SK-N-MC (cell line): ENCODE results near the gene NCOA3.
"Not testable (repeated sequence)": the region's sequence is repeated elsewhere in the genome, so short reads cannot be mapped to it uniquely, and the experiment has no call there.

Experiments used
- EZH2 ChIP-seq: fragments of 200-600 bp; sonication (generic); IDR thresholded peaks from one replicate; pipeline ENCODE4 v1.6.1; 2017; ENCODE audit warnings: antibody characterized with exemption
- FOXP2 ChIP-seq: optimal IDR thresholded peaks from 2 replicates; pipeline ENCODE3; 2011; ENCODE audit warnings: mild to moderate bottlenecking, moderate library complexity; ENCODE audit not compliant: insufficient read depth; ENCODE audit errors: extremely low read length, control extremely low read depth
- POLR2AphosphoS5 ChIP-seq: IDR thresholded peaks from 2 replicates; pipeline ENCODE4 v1.6.1; 2012; ENCODE audit warnings: mild to moderate bottlenecking, low read depth, low read length, borderline replicate concordance

DNA sequence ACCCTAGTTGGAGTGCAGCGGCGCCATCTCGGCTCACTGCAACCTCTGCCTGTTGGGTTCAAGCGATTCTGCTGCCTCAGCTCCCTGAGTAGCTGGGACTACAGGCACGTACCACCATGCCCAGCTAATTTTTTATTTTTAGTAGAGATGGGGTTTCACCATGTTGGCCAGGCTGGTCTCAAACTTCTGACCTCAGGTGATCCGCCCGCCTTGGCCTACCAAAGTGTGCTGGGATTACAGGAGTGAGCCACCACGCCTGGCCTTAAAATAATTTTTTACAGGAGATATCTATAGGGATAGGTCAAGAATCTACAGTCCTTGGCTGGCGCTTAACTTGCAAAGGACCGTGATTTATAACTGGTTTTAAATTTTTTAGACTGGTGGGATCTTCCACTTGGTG is 93.5 kb downstream of the NCOA3 start:
- TF ChIP-seq POLR2AphosphoS5, EZH2, FOXP2: not testable (repeated sequence)
